B cell (primary cell): Measurements from ENCODE around the gene LOC128125822.

Source experiments
- ATAC-seq: fragments of 200-7000 bp; cut with Tn5 transposase; one replicate; pipeline ENCODE4 v1.10.0; 2021; ENCODE audit warnings: low read depth, mild to moderate bottlenecking, moderate number of reproducible peaks, moderate library complexity
- CTCF ChIA-PET: fragments of 350-600 bp; sonication (Branson Sonifier 250); formaldehyde crosslinking; loops from one replicate; lab custom pipeline; 2021; ENCODE audit warnings: antibody characterized with exemption, inconsistent platforms; lab: Charles Lee
- POLR2A ChIA-PET: fragments of 350-600 bp; sonication (Branson Sonifier 250); formaldehyde crosslinking; loops from one replicate; lab custom pipeline; 2021; ENCODE audit warnings: antibody characterized with exemption; lab: Charles Lee
- DNase-seq: peaks from one replicate; pipeline ENCODE4 v3.0.0; 2013
- H2AFZ ChIP-seq: 2 replicates; pipeline ENCODE4 v1.6.1; 2012; ENCODE audit warnings: mild to moderate bottlenecking, low read depth, low read length; ENCODE audit not compliant: insufficient read depth, poor library complexity, severe bottlenecking
- H3K27ac ChIP-seq, 2 donors: 1 replicate in 1 of 2; 2 replicates in 1 of 2; pipeline ENCODE4 v1.5.1; 2012 to 2013; ENCODE audit warnings: low read length in 2 of 2, mild to moderate bottlenecking in 2 of 2, moderate library complexity in 1 of 2
- H3K27me3 ChIP-seq, 4 experiments: fragments of 200-600 bp in 1 of 4; sonication (generic) in 1 of 4; replicated peaks in 1 of 4; 1 replicate in 2 of 4; 2 replicates in 2 of 4; pipeline versions ENCODE4 v1.6.1 to v1.7.0; 2013 to 2016; ENCODE audit warnings: low read length in 3 of 4, mild to moderate bottlenecking in 2 of 4, mixed read lengths in 1 of 4, moderate library complexity in 1 of 4; ENCODE audit not compliant: insufficient read depth in 4 of 4, control insufficient read depth in 3 of 4; ENCODE audit errors: control extremely low read depth in 1 of 4
- H3K36me3 ChIP-seq, 2 experiments: replicated peaks in 1 of 2; 1 replicate in 1 of 2; 2 replicates in 1 of 2; pipeline versions ENCODE4 v1.6.1 to v1.7.1; 2013; ENCODE audit warnings: low read length in 1 of 2; ENCODE audit not compliant: insufficient read depth in 2 of 2, control insufficient read depth in 1 of 2; ENCODE audit errors: control extremely low read depth in 1 of 2, extremely low read depth in 1 of 2
- H3K4me1 ChIP-seq, 2 donors: fragments of 200-600 bp in 1 of 2; sonication (generic) in 1 of 2; 1 replicate in 1 of 2; 2 replicates in 1 of 2; pipeline versions ENCODE4 v1.5.1 to v1.6.1; 2013 to 2017; ENCODE audit warnings: low read length in 2 of 2; ENCODE audit not compliant: control insufficient read depth in 2 of 2, insufficient read depth in 2 of 2
- H3K4me2 ChIP-seq: replicated peaks from 2 replicates; pipeline ENCODE3; 2012; ENCODE audit warnings: mild to moderate bottlenecking, low read depth, low read length; ENCODE audit not compliant: poor library complexity, severe bottlenecking
- H3K4me3 ChIP-seq, 5 experiments: fragments of 200-600 bp in 1 of 5; sonication (generic) in 1 of 5; 1 replicate in 3 of 5; 2 replicates in 2 of 5; pipeline versions ENCODE4 v1.5.1 to v1.7.0; 2011 to 2016; ENCODE audit warnings: low read length in 4 of 5, mild to moderate bottlenecking in 4 of 5, low read depth in 2 of 5, control low read depth in 1 of 5, moderate library complexity in 1 of 5; ENCODE audit not compliant: insufficient read depth in 1 of 5; ENCODE audit errors: control extremely low read depth in 1 of 5, extremely low read depth in 1 of 5
- H3K79me2 ChIP-seq: fragments of 200-600 bp; sonication (generic); one replicate; pipeline ENCODE4 v1.6.0; 2016; ENCODE audit warnings: low read length; ENCODE audit not compliant: control insufficient read depth, insufficient read depth
- H3K9ac ChIP-seq: fragments of 200-600 bp; sonication (generic); 2 replicates; pipeline ENCODE4 v1.6.1; 2017; ENCODE audit warnings: mild to moderate bottlenecking, low read length, moderate library complexity
- H3K9me3 ChIP-seq, 3 donors: one replicate each; pipeline versions ENCODE4 v1.6.1 to v1.7.1; 2013; ENCODE audit warnings: low read length in 2 of 3; ENCODE audit not compliant: control insufficient read depth in 2 of 3, insufficient read depth in 1 of 3; ENCODE audit errors: control extremely low read depth in 1 of 3
- H4K20me1 ChIP-seq: 2 replicates; pipeline ENCODE4 v1.6.0; 2012; ENCODE audit warnings: mild to moderate bottlenecking, low read length; ENCODE audit not compliant: insufficient read depth, control insufficient read depth, poor library complexity, severe bottlenecking
- H3K27ac Mint-ChIP-seq: one replicate; pipeline ENCODE4 v1.8.0; 2021; ENCODE audit warnings: mixed read lengths
- H3K27me3 Mint-ChIP-seq: one replicate; pipeline ENCODE4 v1.8.0; 2021; ENCODE audit warnings: mixed read lengths
- H3K4me1 Mint-ChIP-seq: one replicate; pipeline ENCODE4 v1.8.0; 2021; ENCODE audit warnings: mixed read lengths
- H3K4me3 Mint-ChIP-seq: one replicate; pipeline ENCODE4 v1.8.0; 2021; ENCODE audit warnings: mixed read lengths
- H3K9me3 Mint-ChIP-seq: one replicate; pipeline ENCODE4 v1.8.0; 2022; ENCODE audit warnings: mixed read lengths; ENCODE audit not compliant: insufficient read depth
- EZH2 ChIP-seq: IDR thresholded peaks from 2 replicates; pipeline ENCODE4 v1.6.1; 2012; ENCODE audit warnings: borderline replicate concordance, low read depth, mild to moderate bottlenecking, moderate library complexity, low read length; ENCODE audit not compliant: insufficient read depth, poor library complexity, severe bottlenecking
- WGBS: methylation state at CpG from one replicate; pipeline ENCODE4 v1.1.5; 2013; ENCODE audit warnings: missing lambda C conversion rate; ENCODE audit not compliant: insufficient coverage; 5-methylcytosine and 5-hydroxymethylcytosine counted together
- intact Hi-C: fragments of 100-400 bp; cut with micrococcal nuclease; formaldehyde crosslinking; loops from one replicate; pipeline ENCODE4 v1.10.0; 2022
- TF ChIP-seq, protein P1 (sequence below): fragments of 200-600 bp; IDR thresholded peaks from one replicate; pipeline ENCODE4 v1.8.0; 2022; ENCODE audit warnings: antibody characterized with exemption, mild to moderate bottlenecking

The LOC128125822 gene

DNA sequence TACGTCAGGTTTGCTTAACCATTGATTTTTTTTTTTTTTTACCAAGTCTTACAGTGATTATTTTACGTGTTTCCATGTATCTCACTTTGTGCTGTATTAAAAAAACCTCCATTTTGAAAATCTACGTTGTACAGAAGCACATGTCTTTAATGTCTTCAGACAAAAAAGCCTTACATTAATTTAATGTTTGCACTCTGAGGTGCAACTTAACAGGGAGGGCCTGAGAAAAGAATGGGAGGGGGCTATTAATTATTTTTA, 8.4 kb downstream of the LOC128125822 start:
- H3K4me2 ChIP-seq = no peak overlapping the region
- WGBS = 100% methylated on average over 1 of the region's 3 CpGs
- ChIA-PET POLR2A (no interaction called here), CTCF (interaction anchor here (1.5 kb wide), 1 partner anchor 18 kb away, joined by 8 read pairs; no protein-coding TSS in a partner anchor)
- no peaks in the 10 kb centered on the region for H3K9me3 Mint-ChIP-seq
- no peak overlapping the region for H3K9ac ChIP-seq
- no peak overlapping the region for H2AFZ ChIP-seq
- H3K36me3 ChIP-seq = peaks cover 13 to 53% of the 10 kb centered on the region in 2 experiments
- H4K20me1 ChIP-seq = peaks cover 12% of the 10 kb centered on the region
- H3K4me3 ChIP-seq = no peak overlapping the region
- H3K27ac Mint-ChIP-seq = no peak overlapping the region
- peaks cover 4% of the 10 kb centered on the region for H3K4me1 Mint-ChIP-seq
- H3K4me1 ChIP-seq = no peaks in the 10 kb centered on the region
- H3K9me3 ChIP-seq = no peaks in the 10 kb centered on the region
- H3K79me2 ChIP-seq = peaks cover 36% of the 10 kb centered on the region
- H3K4me3 Mint-ChIP-seq = no peak overlapping the region
- H3K27ac ChIP-seq = no peak overlapping the region
- intact Hi-C loops = no loop called here
- no peaks in the 10 kb centered on the region for H3K27me3 ChIP-seq
- ATAC-seq (no peak), DNase-seq (no peak)
- TF ChIP-seq, protein P1, sequence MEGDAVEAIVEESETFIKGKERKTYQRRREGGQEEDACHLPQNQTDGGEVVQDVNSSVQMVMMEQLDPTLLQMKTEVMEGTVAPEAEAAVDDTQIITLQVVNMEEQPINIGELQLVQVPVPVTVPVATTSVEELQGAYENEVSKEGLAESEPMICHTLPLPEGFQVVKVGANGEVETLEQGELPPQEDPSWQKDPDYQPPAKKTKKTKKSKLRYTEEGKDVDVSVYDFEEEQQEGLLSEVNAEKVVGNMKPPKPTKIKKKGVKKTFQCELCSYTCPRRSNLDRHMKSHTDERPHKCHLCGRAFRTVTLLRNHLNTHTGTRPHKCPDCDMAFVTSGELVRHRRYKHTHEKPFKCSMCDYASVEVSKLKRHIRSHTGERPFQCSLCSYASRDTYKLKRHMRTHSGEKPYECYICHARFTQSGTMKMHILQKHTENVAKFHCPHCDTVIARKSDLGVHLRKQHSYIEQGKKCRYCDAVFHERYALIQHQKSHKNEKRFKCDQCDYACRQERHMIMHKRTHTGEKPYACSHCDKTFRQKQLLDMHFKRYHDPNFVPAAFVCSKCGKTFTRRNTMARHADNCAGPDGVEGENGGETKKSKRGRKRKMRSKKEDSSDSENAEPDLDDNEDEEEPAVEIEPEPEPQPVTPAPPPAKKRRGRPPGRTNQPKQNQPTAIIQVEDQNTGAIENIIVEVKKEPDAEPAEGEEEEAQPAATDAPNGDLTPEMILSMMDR = no peak
- no peak for TF ChIP-seq EZH2
- no peaks in the 10 kb centered on the region for H3K27me3 Mint-ChIP-seq

GRCh38 chr6:63581355-63582013, 9.2 kb downstream of the LOC128125822 start:
- ATAC-seq (no peak), DNase-seq (no peak)
- WGBS = no CpG with 5 or more reads among the region's 2 CpGs
- no peak overlapping the region for H3K4me2 ChIP-seq
- H3K9ac ChIP-seq = no peak overlapping the region
- H3K4me3 ChIP-seq = no peak overlapping the region
- POLR2A ChIA-PET = no interaction called here
- no peak overlapping the region for H3K4me3 Mint-ChIP-seq
- no peaks in the 10 kb centered on the region for H3K27me3 ChIP-seq
- no peaks in the 10 kb centered on the region for H3K27me3 Mint-ChIP-seq
- no peak overlapping the region for H3K27ac ChIP-seq
- H3K27ac Mint-ChIP-seq = no peak overlapping the region
- H3K36me3 ChIP-seq = peaks cover 13 to 50% of the 10 kb centered on the region in 2 experiments
- H3K9me3 ChIP-seq = no peaks in the 10 kb centered on the region
- intact Hi-C loops = no loop called here
- H2AFZ ChIP-seq = no peak overlapping the region
- TF ChIP-seq EZH2 = no peak
- TF ChIP-seq, protein P1 = no peak
- CTCF ChIA-PET = interaction anchor here (1.5 kb wide), 1 partner anchor 17 kb away, joined by 8 read pairs; no protein-coding TSS in a partner anchor
- peaks cover 1% of the 10 kb centered on the region for H3K4me1 Mint-ChIP-seq
- H3K4me1 ChIP-seq = no peaks in the 10 kb centered on the region
- H3K79me2 ChIP-seq = peaks cover 30% of the 10 kb centered on the region
- H3K9me3 Mint-ChIP-seq = no peaks in the 10 kb centered on the region
- H4K20me1 ChIP-seq = peaks cover 8% of the 10 kb centered on the region
